Kidney (tissue), 14 donors: ENCODE measurements around the gene OPTN. TPM values are rescaled to one million over a fixed set of nuclear protein-coding genes. Genes with fewer than 3 reads are reported as not detected.
A peak's percentile ranks its signal among the peaks of the same experiment; 100 is the strongest.

Experiments used
- DNase-seq, 5 donors: peaks; one replicate each; pipeline ENCODE4 v3.0.0-alpha.2; 2013 to 2020
- FAIRE-seq: peaks from 2 replicates; lab custom pipeline; 2012; peaks lifted over from hg19 to GRCh38; lab: Jason Lieb, UNC
- H3K27ac ChIP-seq, 2 donors: one replicate each; pipeline ENCODE4 v1.7.0; 2013; ENCODE audit warnings: low read depth in 2 of 2, low read length in 2 of 2, inconsistent platforms in 1 of 2
- H3K27me3 ChIP-seq: one replicate; pipeline ENCODE4 v1.7.1; 2013; ENCODE audit warnings: low read length, inconsistent platforms; ENCODE audit not compliant: control insufficient read depth, insufficient read depth
- H3K36me3 ChIP-seq, 3 donors: one replicate each; pipeline versions ENCODE4 v1.7.0 to v1.7.1; 2013; ENCODE audit warnings: low read length in 3 of 3, control low read depth in 1 of 3, inconsistent platforms in 1 of 3; ENCODE audit not compliant: insufficient read depth in 3 of 3, control insufficient read depth in 2 of 3
- H3K4me1 ChIP-seq, 3 donors: one replicate each; pipeline versions ENCODE4 v1.7.0 to v1.7.1; 2013; ENCODE audit warnings: low read length in 3 of 3, inconsistent platforms in 1 of 3, low read depth in 1 of 3; ENCODE audit not compliant: control insufficient read depth in 2 of 3, insufficient read depth in 2 of 3
- H3K4me3 ChIP-seq, 3 donors: one replicate each; pipeline versions ENCODE4 v1.7.0 to v1.8.1; 2013; ENCODE audit warnings: low read length in 3 of 3, control low read depth in 1 of 3, inconsistent platforms in 1 of 3
- H3K9ac ChIP-seq, 3 donors: one replicate each; pipeline versions ENCODE4 v1.7.0 to v1.7.1; 2013; ENCODE audit warnings: low read length in 3 of 3, control low read depth in 1 of 3, inconsistent platforms in 1 of 3
- H3K9me3 ChIP-seq, 3 donors: one replicate each; pipeline versions ENCODE4 v1.7.0 to v1.7.1; 2013; ENCODE audit warnings: low read length in 3 of 3, control low read depth in 1 of 3, inconsistent platforms in 1 of 3; ENCODE audit not compliant: control insufficient read depth in 2 of 3, insufficient read depth in 1 of 3
- CTCF ChIP-seq: IDR thresholded peaks from 3 replicates; pipeline ENCODE4 v1.5.1; 2012; ENCODE audit warnings: mild to moderate bottlenecking, moderate library complexity, borderline replicate concordance; ENCODE audit not compliant: insufficient read depth; ENCODE audit errors: extremely low read depth
- intact Hi-C: fragments of 100-400 bp; cut with DNase I; formaldehyde crosslinking; loops from one replicate; pipeline ENCODE4 v1.11.1; 2022
- polyA plus RNA-seq: library from polyadenylated mRNA; stranded (reverse); fragments of 350-450 nt; fragmentation: Illumina TruSeq; extraction: RNeasy Lipid Tissue Mini Kit (QIAGEN cat#74804); gene quantifications from one replicate; pipeline ENCODE4 v1.2.3, GENCODE V29; 2014; ENCODE audit warnings: low read depth, low replicate concordance; ENCODE audit not compliant: insufficient read depth
- total RNA-seq: library from RNA; stranded (reverse); fragmentation: NEBNext Ultra II Directional; extraction: Animal tissue kit (Norgen Biotek cat#: 25700); gene quantifications from one replicate; pipeline ENCODE4 v1.2.1, GENCODE V29; 2021
- donor health status: control.
- donor health status: control.
- donor health status: control.
- donor health status: control.
- donor health status: control.
- donor health status: DM: yes; HTN: yes; CAD: no.
- donor health status: Normal renal cell carcinoma (clear cell type).

Gene OPTN
- total and polyA plus RNA-seq, 2 donors from 2014 or later, result 55.0 to 76.9 TPM

GRCh38 chr10:13053794-13054462 lies 46.0 kb upstream of the OPTN start:
- Histone ChIP-seq H3K9ac (no peak overlapping the region), H3K4me3 (no peak overlapping the region), H3K27me3 (no peaks in the 10 kb centered on the region), H3K36me3 (no peaks in the 10 kb centered on the region), H3K4me1 (no peaks in the 10 kb centered on the region), H3K27ac (no peak overlapping the region), H3K9me3 (no peaks in the 10 kb centered on the region)
- no peak for FAIRE-seq
- intact Hi-C loops, result no loop called here
- no peak for TF ChIP-seq CTCF
- no peak for DNase-seq

- Histone ChIP-seq H3K9me3 (no peaks in the 10 kb centered on the region), H3K36me3 (no peaks in the 10 kb centered on the region), H3K9ac (no peak overlapping the region), H3K4me1 (no peaks in the 10 kb centered on the region), H3K27me3 (no peaks in the 10 kb centered on the region), H3K4me3 (no peak overlapping the region), H3K27ac (no peak overlapping the region)
- intact Hi-C loops, result no loop called here
- TF ChIP-seq CTCF, result no peak
- FAIRE-seq (no peak), DNase-seq (no peak)
Measured at GRCh38 chr10:13054844-13055243, 45.1 kb upstream of the OPTN start.

GRCh38 chr10:13056456-13057077 lies 43.4 kb upstream of the OPTN start:
- DNase-seq, result peak in 4 of 5 donors; percentile 25 to 67 (median 50)
- no peak for FAIRE-seq
- Histone ChIP-seq H3K27ac (no peak overlapping the region), H3K4me1 (no peaks in the 10 kb centered on the region), H3K9me3 (no peaks in the 10 kb centered on the region), H3K9ac (no peak overlapping the region), H3K4me3 (no peak overlapping the region), H3K27me3 (no peaks in the 10 kb centered on the region), H3K36me3 (no peaks in the 10 kb centered on the region)
- no peak for TF ChIP-seq CTCF
- intact Hi-C loops, result no loop called here
